Sigmoid colon (tissue), 7 donors: Measurements from ENCODE around the gene ZNF595. TPM values are rescaled to one million over a fixed set of nuclear protein-coding genes. Genes with fewer than 3 reads are reported as not detected.
"Not testable (repeated sequence)": the region's sequence is repeated elsewhere in the genome, so short reads cannot be mapped to it uniquely, and the experiment has no call there.

Source experiments
- DNase-seq: peaks from one replicate; pipeline ENCODE4 v3.0.0-alpha.2; 2019
- H3K27ac ChIP-seq, 4 donors: fragments of 200-600 bp; sonication (generic); one replicate each; pipeline ENCODE4 v1.5.1; 2016 to 2019; ENCODE audit warnings: mild to moderate bottlenecking in 1 of 4
- H3K27me3 ChIP-seq, 3 donors: fragments of 200-600 bp; sonication (generic); one replicate each; pipeline ENCODE4 v1.5.1; 2019; ENCODE audit warnings: mild to moderate bottlenecking in 1 of 3
- H3K36me3 ChIP-seq, 4 donors: fragments of 200-600 bp; sonication (generic); one replicate each; pipeline ENCODE4 v1.5.1; 2016 to 2019
- H3K4me1 ChIP-seq, 4 donors: fragments of 200-600 bp; sonication (generic); one replicate each; pipeline ENCODE4 v1.5.1; 2017 to 2019
- H3K4me3 ChIP-seq, 4 donors: fragments of 200-600 bp; sonication (generic); one replicate each; pipeline ENCODE4 v1.5.1; 2017 to 2019; ENCODE audit warnings: mild to moderate bottlenecking in 2 of 4, moderate library complexity in 1 of 4
- H3K9me3 ChIP-seq, 4 donors: fragments of 200-600 bp in 3 of 4; sonication (generic) in 3 of 4; one replicate each; pipeline versions ENCODE4 v1.5.1 to v1.6.1; 2013 to 2019
- CTCF ChIP-seq, 4 experiments: fragments of 450-650 bp in 3 of 4; fragments of 200-600 bp in 1 of 4; IDR thresholded peaks; one replicate each; pipeline ENCODE4 v1.5.1; 2016 to 2019; ENCODE audit warnings: antibody characterized with exemption in 4 of 4, mild to moderate bottlenecking in 3 of 4, moderate library complexity in 2 of 4
- WGBS, 2 donors: extraction: QIAGEN DNeasy Blood & Tissue Kit; methylation state at CpG; one replicate each; pipeline ENCODE4 v1.1.7; 2013; 5-methylcytosine and 5-hydroxymethylcytosine counted together
- intact Hi-C: fragments of 100-400 bp; cut with DNase I; formaldehyde crosslinking; loops from one replicate; pipeline ENCODE4 v1.15.1; 2023
- polyA plus RNA-seq, 3 donors: library from polyadenylated mRNA; stranded (reverse); fragments of 200-250 nt; gene quantifications; one replicate each; pipeline ENCODE4 v1.2.3, GENCODE V29; 2013
- total RNA-seq, 4 donors: library from RNA; depleted of rRNA; stranded (reverse); fragments of >200 nt; gene quantifications; one replicate each; pipeline ENCODE4 v1.1.0, GENCODE V29; 2016
- donor health status: healthy with polysubstance abuse.
- donor health status: Bipolar disorder and iron deficiency.
- donor health status: healthy.

The ZNF595 gene
- total and polyA plus RNA-seq, 7 donors: 2.5 to 47.2 (median 27.1) TPM

GRCh38 chr4:28767-29542, 24.2 kb upstream of the ZNF595 start:
- H3K9me3 ChIP-seq, H3K36me3 ChIP-seq, H3K27me3 ChIP-seq, H3K4me1 ChIP-seq, intact Hi-C loops, H3K4me3 ChIP-seq, H3K27ac ChIP-seq: not testable (repeated sequence)
- peak in 1 of 4 experiments; percentile 3 for TF ChIP-seq CTCF (IDR thresholded peaks at IDR 0.05)
- peak; percentile 69 for DNase-seq
- 25 to 58% methylated on average over 1 of the region's 3 CpGs for WGBS, 2 donors

GRCh38 chr4:33314-33713, 19.8 kb upstream of the ZNF595 start:
- H3K4me1 ChIP-seq, H3K36me3 ChIP-seq, H3K4me3 ChIP-seq, H3K27me3 ChIP-seq, H3K9me3 ChIP-seq, H3K27ac ChIP-seq, DNase-seq, intact Hi-C loops: not testable (repeated sequence)
- WGBS, 2 donors: no CpG with 5 or more reads among the region's 6 CpGs

GRCh38 chr4:36559-37415, 16.3 kb upstream of the ZNF595 start:
- WGBS, 2 donors: 68 to 75% methylated on average over 6 of the region's 6 CpGs

GRCh38 chr4:38202-38601, 14.9 kb upstream of the ZNF595 start:
- H3K36me3 ChIP-seq, H3K4me1 ChIP-seq, H3K27me3 ChIP-seq, intact Hi-C loops, H3K9me3 ChIP-seq, DNase-seq, H3K4me3 ChIP-seq, H3K27ac ChIP-seq: not testable (repeated sequence)

More at GRCh38 chr4:36559-37415, 16.3 kb upstream of the ZNF595 start:
- H3K4me1 ChIP-seq, H3K27me3 ChIP-seq, H3K4me3 ChIP-seq, H3K9me3 ChIP-seq, DNase-seq, intact Hi-C loops, H3K36me3 ChIP-seq, H3K27ac ChIP-seq: not testable (repeated sequence)

- H3K9me3 ChIP-seq, DNase-seq, H3K36me3 ChIP-seq, H3K4me1 ChIP-seq, H3K4me3 ChIP-seq, H3K27me3 ChIP-seq, intact Hi-C loops, H3K27ac ChIP-seq: not testable (repeated sequence)
Measured at GRCh38 chr4:43375-43774, 9.7 kb upstream of the ZNF595 start.

- intact Hi-C loops, H3K27me3 ChIP-seq, H3K27ac ChIP-seq, H3K4me3 ChIP-seq, H3K9me3 ChIP-seq, H3K4me1 ChIP-seq, H3K36me3 ChIP-seq, DNase-seq: not testable (repeated sequence)
- WGBS, 2 donors: 74 to 78% methylated on average over 4 of the region's 4 CpGs
Measured at GRCh38 chr4:51253-51652, 1.9 kb upstream of the ZNF595 start.

GRCh38 chr4:51655-52277, 1.4 kb upstream of the ZNF595 start:
- H3K27ac ChIP-seq, H3K4me1 ChIP-seq, intact Hi-C loops, DNase-seq, H3K4me3 ChIP-seq, H3K9me3 ChIP-seq, H3K27me3 ChIP-seq, H3K36me3 ChIP-seq: not testable (repeated sequence)
- WGBS, 2 donors: 32 to 67% methylated on average over 5 of the region's 9 CpGs

GRCh38 chr4:53521-53920, 400 bp downstream of the ZNF595 start:
- H3K36me3 ChIP-seq, H3K27me3 ChIP-seq, H3K9me3 ChIP-seq, H3K4me1 ChIP-seq, intact Hi-C loops, DNase-seq: not testable (repeated sequence)
- WGBS, 2 donors: 6% methylated on average over 13 to 15 of the region's 41 CpGs
- Histone ChIP-seq H3K27ac (peak overlapping the region; percentile 51 to 77 (median 64)), H3K4me3 (peak overlapping the region; percentile 24 to 46 (median 37))

- peaks cover 0 to 13% (median 0%) of the 10 kb centered on the region in 4 donors for H3K36me3 ChIP-seq
- H3K4me3 ChIP-seq, H3K27me3 ChIP-seq, intact Hi-C loops, H3K27ac ChIP-seq, H3K4me1 ChIP-seq, DNase-seq, H3K9me3 ChIP-seq: not testable (repeated sequence)
Measured at GRCh38 chr4:64733-65132, 11.6 kb downstream of the ZNF595 start.
